Adrenal gland (tissue), 5 donors: ENCODE measurements around the gene ZNHIT2.

ENCODE experiments used
- POLR2A ChIP-seq, 2 donors: fragments of 450-650 bp; IDR thresholded peaks; one replicate each; pipeline ENCODE4 v1.6.1; 2017; ENCODE audit warnings: antibody characterized with exemption in 2 of 2, mild to moderate bottlenecking in 2 of 2, moderate library complexity in 1 of 2
- TF ChIP-seq, protein P1 (sequence below), 6 experiments: fragments of 450-650 bp in 4 of 6; fragments of 200-600 bp in 2 of 6; sonication (generic) in 1 of 6; IDR thresholded peaks; 1 replicate in 5 of 6; 2 replicates in 1 of 6; pipeline versions ENCODE4 v1.5.1 to v1.8.0; 2016 to 2021; ENCODE audit warnings: antibody characterized with exemption in 6 of 6, mild to moderate bottlenecking in 2 of 6, moderate library complexity in 1 of 6
- donor health status: DM: no; HTN: no; CAD: no.

DNA sequence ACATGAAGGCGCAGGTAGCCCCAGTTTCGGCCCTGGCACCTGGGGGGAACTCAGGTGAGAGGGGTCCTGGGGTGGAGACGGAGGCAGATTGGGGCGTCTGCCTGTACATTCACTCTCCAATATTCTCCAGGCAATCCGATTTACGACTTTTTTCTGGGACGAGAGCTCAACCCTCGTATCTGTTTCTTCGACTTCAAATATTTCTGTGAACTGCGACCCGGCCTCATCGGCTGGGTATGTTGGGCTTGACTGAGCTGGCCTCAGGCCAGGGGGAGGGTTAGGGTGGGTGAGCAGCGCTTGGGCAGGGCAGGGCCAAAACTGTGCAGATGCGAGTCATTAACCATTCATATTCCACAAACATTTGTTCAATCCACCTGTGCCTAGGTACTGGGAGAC, 4.1 kb downstream of the ZNHIT2 start:
- TF ChIP-seq, protein P1, sequence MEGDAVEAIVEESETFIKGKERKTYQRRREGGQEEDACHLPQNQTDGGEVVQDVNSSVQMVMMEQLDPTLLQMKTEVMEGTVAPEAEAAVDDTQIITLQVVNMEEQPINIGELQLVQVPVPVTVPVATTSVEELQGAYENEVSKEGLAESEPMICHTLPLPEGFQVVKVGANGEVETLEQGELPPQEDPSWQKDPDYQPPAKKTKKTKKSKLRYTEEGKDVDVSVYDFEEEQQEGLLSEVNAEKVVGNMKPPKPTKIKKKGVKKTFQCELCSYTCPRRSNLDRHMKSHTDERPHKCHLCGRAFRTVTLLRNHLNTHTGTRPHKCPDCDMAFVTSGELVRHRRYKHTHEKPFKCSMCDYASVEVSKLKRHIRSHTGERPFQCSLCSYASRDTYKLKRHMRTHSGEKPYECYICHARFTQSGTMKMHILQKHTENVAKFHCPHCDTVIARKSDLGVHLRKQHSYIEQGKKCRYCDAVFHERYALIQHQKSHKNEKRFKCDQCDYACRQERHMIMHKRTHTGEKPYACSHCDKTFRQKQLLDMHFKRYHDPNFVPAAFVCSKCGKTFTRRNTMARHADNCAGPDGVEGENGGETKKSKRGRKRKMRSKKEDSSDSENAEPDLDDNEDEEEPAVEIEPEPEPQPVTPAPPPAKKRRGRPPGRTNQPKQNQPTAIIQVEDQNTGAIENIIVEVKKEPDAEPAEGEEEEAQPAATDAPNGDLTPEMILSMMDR (IDR thresholded peaks at IDR 0.05), result no peak
- no peak for TF ChIP-seq POLR2A (IDR thresholded peaks at IDR 0.05)
